Dendritic cell treated with granulocyte-macrophage colony-stimulating factor and Interleukin-4, amounts not matched to agents 40 ng/mL and 50 ng/mL, for 4 days (primary cell): Measurements from ENCODE around the gene FUT4.
"Not testable (repeated sequence)": the region's sequence is repeated elsewhere in the genome, so short reads cannot be mapped to it uniquely, and the experiment has no call there.

Source experiments
- H3K27ac Mint-ChIP-seq: one replicate; pipeline ENCODE4 v1.8.0; 2022; ENCODE audit warnings: mild to moderate bottlenecking, mixed read lengths
- H3K27me3 Mint-ChIP-seq: one replicate; pipeline ENCODE4 v1.8.0; 2022; ENCODE audit warnings: mild to moderate bottlenecking, mixed read lengths
- H3K36me3 Mint-ChIP-seq: one replicate; pipeline ENCODE4 v1.8.0; 2022; ENCODE audit warnings: low read depth, mixed read lengths
- H3K4me1 Mint-ChIP-seq: one replicate; pipeline ENCODE4 v1.8.0; 2022; ENCODE audit warnings: low read depth, mixed read lengths
- H3K4me3 Mint-ChIP-seq: one replicate; pipeline ENCODE4 v1.8.0; 2022; ENCODE audit warnings: mild to moderate bottlenecking, moderate library complexity, mixed read lengths
- H3K9me3 Mint-ChIP-seq: one replicate; pipeline ENCODE4 v1.8.0; 2022; ENCODE audit warnings: mixed read lengths
- intact Hi-C: fragments of 100-400 bp; cut with micrococcal nuclease; formaldehyde crosslinking; loops from one replicate; pipeline ENCODE4 v1.15.0; 2022

FUT4 gene, protein sequence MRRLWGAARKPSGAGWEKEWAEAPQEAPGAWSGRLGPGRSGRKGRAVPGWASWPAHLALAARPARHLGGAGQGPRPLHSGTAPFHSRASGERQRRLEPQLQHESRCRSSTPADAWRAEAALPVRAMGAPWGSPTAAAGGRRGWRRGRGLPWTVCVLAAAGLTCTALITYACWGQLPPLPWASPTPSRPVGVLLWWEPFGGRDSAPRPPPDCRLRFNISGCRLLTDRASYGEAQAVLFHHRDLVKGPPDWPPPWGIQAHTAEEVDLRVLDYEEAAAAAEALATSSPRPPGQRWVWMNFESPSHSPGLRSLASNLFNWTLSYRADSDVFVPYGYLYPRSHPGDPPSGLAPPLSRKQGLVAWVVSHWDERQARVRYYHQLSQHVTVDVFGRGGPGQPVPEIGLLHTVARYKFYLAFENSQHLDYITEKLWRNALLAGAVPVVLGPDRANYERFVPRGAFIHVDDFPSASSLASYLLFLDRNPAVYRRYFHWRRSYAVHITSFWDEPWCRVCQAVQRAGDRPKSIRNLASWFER

DNA sequence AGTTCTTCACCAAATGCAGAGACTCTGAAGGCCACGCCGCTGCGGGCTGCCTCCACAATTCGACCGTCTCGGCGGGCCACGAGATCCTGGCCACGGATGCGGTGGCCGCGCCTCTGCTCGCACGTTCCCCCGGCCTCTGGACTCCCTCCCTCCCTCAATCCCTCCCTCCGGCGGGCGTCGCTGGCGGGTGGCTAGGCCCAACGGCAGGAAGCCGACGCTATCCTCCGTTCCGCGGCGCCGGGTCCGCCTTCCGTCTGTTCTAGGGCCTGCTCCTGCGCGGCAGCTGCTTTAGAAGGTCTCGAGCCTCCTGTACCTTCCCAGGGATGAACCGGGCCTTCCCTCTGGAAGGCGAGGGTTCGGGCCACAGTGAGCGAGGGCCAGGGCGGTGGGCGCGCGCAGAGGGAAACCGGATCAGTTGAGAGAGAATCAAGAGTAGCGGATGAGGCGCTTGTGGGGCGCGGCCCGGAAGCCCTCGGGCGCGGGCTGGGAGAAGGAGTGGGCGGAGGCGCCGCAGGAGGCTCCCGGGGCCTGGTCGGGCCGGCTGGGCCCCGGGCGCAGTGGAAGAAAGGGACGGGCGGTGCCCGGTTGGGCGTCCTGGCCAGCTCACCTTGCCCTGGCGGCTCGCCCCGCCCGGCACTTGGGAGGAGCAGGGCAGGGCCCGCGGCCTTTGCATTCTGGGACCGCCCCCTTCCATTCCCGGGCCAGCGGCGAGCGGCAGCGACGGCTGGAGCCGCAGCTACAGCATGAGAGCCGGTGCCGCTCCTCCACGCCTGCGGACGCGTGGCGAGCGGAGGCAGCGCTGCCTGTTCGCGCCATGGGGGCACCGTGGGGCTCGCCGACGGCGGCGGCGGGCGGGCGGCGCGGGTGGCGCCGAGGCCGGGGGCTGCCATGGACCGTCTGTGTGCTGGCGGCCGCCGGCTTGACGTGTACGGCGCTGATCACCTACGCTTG, at the start of gene FUT4:
Gene FUT4 (plus strand): TSS at position 227 of the 951 bp plus-strand sequence. CDS start 213 bp downstream, at position 440.
- intact Hi-C loops: loop anchor here (5.0 kb wide), 1 partner anchor 1017 kb away; no protein-coding TSS in a partner anchor

DNA sequence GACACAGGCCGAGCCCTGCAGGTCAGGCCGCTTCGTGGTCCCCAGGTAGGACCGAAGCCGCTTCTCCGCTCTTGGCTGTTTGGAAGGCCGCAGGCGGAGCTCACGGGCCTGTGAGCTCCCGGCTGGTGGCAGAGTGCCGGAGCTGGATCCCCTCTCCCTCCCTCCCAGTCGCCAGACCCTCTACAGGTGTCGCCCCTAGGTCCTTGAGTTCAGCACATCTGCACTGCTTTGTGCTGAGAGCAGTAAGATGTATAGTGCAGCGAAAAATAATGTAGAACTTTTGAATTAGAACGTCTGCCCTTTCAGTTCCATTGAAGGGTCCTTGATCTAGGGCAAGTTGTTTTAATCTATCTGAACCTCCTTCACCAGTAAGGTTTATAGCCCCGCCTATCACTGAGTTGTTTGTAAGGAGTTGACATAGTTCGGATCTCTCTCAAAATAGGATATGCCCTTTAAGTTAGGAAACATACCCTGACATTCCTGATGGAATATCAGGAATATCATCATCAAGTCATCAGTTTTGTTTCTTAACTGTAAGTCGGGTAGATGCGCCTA, 49.5 kb upstream of the FUT4 start:
- Mint-ChIP-seq H3K4me1 (peaks cover 23% of the 10 kb centered on the region), H3K27ac (peak overlapping the region; percentile 94), H3K36me3 (peaks cover 50% of the 10 kb centered on the region), H3K9me3 (no peaks in the 10 kb centered on the region), H3K27me3 (no peaks in the 10 kb centered on the region), H3K4me3 (peak overlapping the region; percentile 90)
- intact Hi-C loops: loop anchor here (5.0 to 10.0 kb wide), 3 partner anchors 367 to 752 kb away; partner anchors contain the start of genes C11orf54, CWC15, KDM4D and PANX1

More for the DNA sequence above, at the start of gene FUT4:
- no peaks in the 10 kb centered on the region for H3K9me3 Mint-ChIP-seq
- peaks cover 23% of the 10 kb centered on the region for H3K36me3 Mint-ChIP-seq
- H3K27ac Mint-ChIP-seq: peak within 1 kb of the TSS; percentile 98
- H3K27me3 Mint-ChIP-seq: no peaks in the 10 kb centered on the region
- peak within 1 kb of the TSS; percentile 93 for H3K4me3 Mint-ChIP-seq
- H3K4me1 Mint-ChIP-seq: peaks cover 45% of the 10 kb centered on the region

DNA sequence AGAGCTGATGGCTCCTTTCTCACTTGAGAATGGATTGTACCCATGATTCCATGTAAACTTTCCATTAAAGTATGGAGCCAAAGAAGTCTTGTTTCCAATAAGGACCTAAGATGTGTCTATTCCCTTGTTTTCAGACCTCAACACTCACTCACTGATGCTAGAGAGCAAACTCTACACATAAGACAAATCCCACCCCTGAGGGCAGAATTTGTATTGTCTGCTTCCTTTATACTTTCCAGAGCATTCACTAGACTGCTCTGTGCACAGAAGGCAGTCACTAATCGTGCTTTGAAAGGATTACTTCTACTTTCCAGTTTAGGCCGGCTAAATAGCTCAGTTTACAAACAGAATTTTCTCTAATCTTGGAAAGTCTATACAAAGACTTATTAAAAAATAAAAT, 43.5 kb upstream of the FUT4 start:
- intact Hi-C loops: no loop called here
- no peaks in the 10 kb centered on the region for H3K4me1 Mint-ChIP-seq
- H3K27ac Mint-ChIP-seq: no peak overlapping the region
- no peak overlapping the region for H3K4me3 Mint-ChIP-seq
- H3K27me3 Mint-ChIP-seq: no peaks in the 10 kb centered on the region
- no peaks in the 10 kb centered on the region for H3K9me3 Mint-ChIP-seq
- peaks cover 47% of the 10 kb centered on the region for H3K36me3 Mint-ChIP-seq

DNA sequence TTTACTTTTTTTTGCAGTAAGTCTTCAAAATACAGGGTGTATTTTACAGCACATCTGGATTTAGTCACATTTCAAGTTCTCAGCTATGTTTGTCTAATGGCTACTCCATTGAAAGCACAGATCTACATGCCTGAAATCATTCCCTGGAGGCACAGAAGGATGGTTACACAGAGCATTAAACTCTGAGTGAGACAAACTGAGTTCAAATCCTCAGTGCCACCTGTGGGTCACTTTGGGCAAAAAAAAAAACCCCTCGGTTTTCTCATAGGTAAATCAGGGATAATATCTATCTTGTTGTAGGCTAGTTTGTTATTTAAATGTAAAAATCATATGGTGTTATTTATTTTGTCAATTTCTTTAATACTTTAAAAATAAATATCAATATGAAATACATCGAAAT, 42.2 kb upstream of the FUT4 start:
- no peak overlapping the region for H3K4me3 Mint-ChIP-seq
- peaks cover 44% of the 10 kb centered on the region for H3K36me3 Mint-ChIP-seq
- intact Hi-C loops: no loop called here
- no peak overlapping the region for H3K27ac Mint-ChIP-seq
- H3K4me1 Mint-ChIP-seq: no peaks in the 10 kb centered on the region
- H3K9me3 Mint-ChIP-seq: no peaks in the 10 kb centered on the region
- H3K27me3 Mint-ChIP-seq: no peaks in the 10 kb centered on the region

DNA sequence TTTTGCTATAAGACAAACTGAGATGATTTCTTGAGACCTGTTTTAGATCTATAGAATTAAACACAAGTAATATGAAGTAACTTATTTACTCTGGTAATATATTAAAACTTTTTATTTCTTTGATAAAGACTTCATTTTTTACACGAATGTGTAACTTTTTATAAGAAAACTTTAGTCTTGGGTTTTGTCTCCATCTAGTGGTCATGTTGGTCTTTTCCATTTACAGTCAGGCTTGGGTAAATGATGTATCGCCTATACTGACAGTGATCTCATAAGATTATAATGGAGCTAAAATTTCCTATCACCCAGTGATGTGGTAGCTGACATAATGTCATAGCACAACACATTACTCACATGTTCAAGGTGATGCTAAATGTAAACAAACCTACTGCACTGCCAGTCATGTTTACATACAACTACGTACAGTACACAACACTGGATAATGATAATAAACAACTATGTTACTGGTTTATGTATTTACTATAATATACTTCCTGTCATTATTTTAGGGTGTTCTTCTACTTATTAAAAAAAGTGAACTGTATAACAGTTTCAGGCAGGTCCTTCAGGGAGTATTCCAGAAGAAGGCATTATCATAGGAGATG, 38.9 kb upstream of the FUT4 start:
- intact Hi-C loops: loop anchor here (1.0 to 2.0 kb wide), 2 partner anchors 178 to 321 kb away; no protein-coding TSS in a partner anchor
- Mint-ChIP-seq H3K9me3 (no peaks in the 10 kb centered on the region), H3K27ac (no peak overlapping the region), H3K4me3 (no peak overlapping the region), H3K4me1 (no peaks in the 10 kb centered on the region), H3K36me3 (peaks cover 14% of the 10 kb centered on the region), H3K27me3 (no peaks in the 10 kb centered on the region)

DNA sequence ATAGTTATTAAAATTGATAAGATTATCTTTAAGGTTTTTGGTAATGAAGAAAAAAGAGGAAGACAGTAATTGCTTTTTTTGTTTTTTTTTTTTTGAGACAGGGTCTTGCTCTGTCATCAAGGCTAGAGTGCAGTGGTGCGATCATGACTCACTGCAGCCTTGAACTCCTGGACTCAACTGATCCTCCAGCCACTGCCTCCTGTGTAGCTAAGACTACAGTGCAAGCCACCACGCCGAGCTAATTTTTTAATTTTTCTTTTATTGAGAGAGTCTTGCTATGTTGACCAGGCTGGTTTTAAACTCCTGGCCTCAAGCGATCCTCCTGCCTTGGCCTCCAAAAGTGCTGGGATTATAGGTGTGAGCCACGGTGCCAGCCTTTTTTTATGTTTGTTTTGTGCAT, 37.2 kb upstream of the FUT4 start:
- H3K27me3 Mint-ChIP-seq, H3K4me1 Mint-ChIP-seq, H3K4me3 Mint-ChIP-seq, H3K36me3 Mint-ChIP-seq, H3K27ac Mint-ChIP-seq, H3K9me3 Mint-ChIP-seq, intact Hi-C loops: not testable (repeated sequence)

DNA sequence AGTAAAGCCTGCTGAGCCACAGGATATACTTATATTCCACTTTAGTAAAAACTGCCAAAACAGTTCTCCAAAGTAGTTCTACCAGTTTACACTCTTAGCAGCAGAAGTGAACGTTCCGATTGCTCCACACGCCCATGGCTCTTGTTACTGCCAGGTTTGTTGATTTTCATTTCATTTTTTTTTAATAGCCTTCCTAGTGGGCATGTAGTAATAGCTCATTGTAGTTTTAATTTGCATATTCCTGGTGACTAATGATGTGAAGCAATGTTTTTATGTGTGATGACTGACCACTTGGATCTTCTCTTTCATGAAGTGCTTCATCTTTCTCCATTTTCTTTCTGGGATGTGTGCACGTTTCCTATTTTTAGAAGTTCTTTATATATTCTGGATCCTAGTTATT, 36.2 kb upstream of the FUT4 start:
- Mint-ChIP-seq H3K9me3 (no peaks in the 10 kb centered on the region), H3K4me1 (peaks cover 9% of the 10 kb centered on the region), H3K36me3 (no peaks in the 10 kb centered on the region), H3K27ac (no peak overlapping the region), H3K27me3 (no peaks in the 10 kb centered on the region), H3K4me3 (no peak overlapping the region)
- intact Hi-C loops: no loop called here

DNA sequence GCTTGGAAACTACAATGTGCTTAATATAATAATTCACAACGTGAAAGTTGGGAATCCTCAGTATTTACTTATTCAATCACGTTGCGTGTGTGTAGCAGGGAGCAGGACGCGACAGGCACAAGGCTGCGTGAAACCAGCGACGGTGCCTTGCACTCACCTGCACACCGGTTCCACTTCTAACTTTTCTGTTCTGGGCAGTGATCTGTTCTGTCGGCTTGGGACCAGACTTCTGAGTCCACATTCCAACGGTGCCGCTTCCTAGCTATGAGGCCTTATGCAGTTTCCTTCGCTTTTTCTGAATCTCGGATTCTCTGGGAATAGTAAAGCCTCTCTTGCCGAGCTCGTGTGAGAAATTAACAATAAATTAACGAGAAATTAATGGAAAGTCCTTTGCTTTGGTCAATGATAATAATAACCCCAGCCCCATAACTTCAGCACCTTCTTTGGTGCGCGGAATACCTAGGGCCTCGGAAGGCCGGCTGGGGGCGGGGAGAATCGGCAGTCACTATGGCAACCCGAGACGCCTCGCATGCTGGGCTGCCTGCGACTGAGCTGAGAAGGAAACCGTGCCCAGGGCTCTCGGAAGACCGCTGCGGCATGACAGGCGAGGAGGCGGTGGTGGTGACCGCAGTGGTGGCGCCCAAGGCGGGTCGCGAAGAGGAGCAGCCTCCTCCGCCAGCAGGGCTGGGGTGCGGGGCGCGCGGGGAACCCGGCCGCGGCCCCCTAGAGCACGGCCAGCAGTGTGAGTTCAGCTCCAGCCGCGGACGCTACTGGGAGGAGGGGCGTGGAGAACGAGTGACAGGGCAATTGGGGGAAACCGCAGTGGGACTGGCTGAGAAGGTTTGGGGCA, 31.6 kb upstream of the FUT4 start, which contains the start of gene C11orf97:
Gene C11orf97 (plus strand): TSS at position 530 of the 850 bp plus-strand sequence. CDS start 68 bp downstream, at position 598.
- Mint-ChIP-seq H3K9me3 (no peaks in the 10 kb centered on the region), H3K36me3 (no peaks in the 10 kb centered on the region), H3K4me1 (peaks cover 12% of the 10 kb centered on the region), H3K27ac (peak within 1 kb of the TSS; percentile 50), H3K4me3 (peak within 1 kb of the TSS; percentile 91), H3K27me3 (no peaks in the 10 kb centered on the region)
- intact Hi-C loops: no loop called here

DNA sequence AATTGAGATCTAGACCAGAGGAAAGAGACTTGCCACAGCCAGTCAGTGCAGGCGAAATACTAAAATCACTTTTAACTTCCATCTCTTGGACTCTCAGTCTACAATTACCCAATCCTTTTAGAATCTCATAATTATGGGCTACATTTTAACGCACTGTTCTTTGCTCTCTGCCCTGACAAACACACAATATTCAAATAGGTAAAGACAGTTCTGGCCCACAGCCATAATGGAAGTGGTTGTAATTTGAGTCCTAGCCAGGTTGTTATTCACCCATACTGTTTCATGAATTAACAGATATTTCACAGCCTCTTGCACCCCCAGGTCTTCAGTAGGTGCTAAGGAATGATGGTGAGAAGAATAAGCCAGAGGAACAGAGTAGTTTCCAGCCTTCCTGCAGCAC, 30.6 kb upstream of the FUT4 start:
- intact Hi-C loops: no loop called here
- Mint-ChIP-seq H3K27ac (no peak overlapping the region), H3K4me3 (no peak overlapping the region), H3K4me1 (peaks cover 12% of the 10 kb centered on the region), H3K9me3 (no peaks in the 10 kb centered on the region), H3K27me3 (no peaks in the 10 kb centered on the region), H3K36me3 (no peaks in the 10 kb centered on the region)

DNA sequence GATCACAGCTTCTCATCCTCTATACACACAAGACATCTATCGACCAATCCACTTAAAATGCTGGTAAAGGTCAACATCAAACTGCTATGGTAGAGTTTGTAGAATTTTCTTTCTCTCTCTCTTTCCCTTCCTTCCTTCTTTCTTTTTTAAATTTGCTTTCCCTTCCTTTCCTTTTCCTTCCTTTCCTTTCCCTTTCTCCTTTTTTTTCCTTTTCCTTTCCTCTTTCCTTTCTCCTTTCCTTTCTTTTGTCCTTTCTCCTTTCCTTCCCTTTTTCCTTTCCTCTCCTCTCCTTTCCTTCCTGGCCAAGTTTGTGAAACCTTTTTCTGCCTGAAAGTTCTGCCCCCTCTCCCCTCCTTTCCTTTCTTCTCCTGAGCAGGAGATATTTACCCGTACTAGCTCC, 28.3 kb upstream of the FUT4 start:
- H3K27me3 Mint-ChIP-seq: no peaks in the 10 kb centered on the region
- H3K36me3 Mint-ChIP-seq: no peaks in the 10 kb centered on the region

DNA sequence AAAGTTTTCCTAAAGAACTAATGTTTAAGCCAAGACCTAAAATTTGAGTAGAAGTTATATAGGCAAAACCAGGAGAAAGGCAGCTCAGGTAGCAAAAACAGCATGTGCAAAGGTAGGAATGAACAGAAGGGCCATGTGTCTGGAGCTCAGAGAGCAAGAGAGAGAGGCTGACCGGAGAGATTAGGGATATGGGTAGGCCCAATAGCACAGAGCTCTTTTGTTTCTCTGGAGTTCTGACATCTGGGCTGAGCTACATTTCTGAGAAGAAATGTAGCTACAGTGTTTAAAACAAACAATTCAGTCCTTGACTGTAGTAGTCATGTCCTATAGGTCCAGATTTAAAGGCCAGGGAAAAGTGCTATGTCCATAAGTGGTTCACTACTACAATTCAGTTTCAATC, 27.0 kb upstream of the FUT4 start:
- Mint-ChIP-seq H3K4me1 (peaks cover 11% of the 10 kb centered on the region), H3K27me3 (no peaks in the 10 kb centered on the region), H3K27ac (no peak overlapping the region), H3K9me3 (no peaks in the 10 kb centered on the region), H3K36me3 (no peaks in the 10 kb centered on the region), H3K4me3 (no peak overlapping the region)
- intact Hi-C loops: no loop called here

More for the DNA sequence above, 28.3 kb upstream of the FUT4 start:
- Mint-ChIP-seq H3K4me1 (peaks cover 12% of the 10 kb centered on the region), H3K9me3 (no peaks in the 10 kb centered on the region), H3K27ac (no peak overlapping the region), H3K4me3 (no peak overlapping the region)
- intact Hi-C loops: no loop called here

DNA sequence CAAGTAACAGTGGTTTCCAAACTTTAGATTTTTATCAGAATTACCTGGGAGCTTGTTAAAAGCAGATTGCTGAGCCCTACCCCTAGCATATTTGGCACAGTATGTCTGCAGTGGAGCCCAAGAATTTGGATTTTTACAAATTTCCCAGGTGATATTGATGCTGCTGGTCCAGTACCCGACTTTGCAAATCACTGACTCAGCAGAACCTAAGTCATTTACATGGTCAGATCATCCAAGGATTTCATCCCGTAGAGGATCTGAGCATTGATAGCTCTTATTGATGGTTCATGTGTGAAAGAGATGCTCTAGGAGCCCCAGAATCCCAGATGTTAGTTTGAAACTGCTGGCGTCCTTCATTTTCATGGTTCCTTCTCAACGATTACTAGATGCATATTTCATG, 25.4 kb upstream of the FUT4 start:
- H3K4me1 Mint-ChIP-seq: no peaks in the 10 kb centered on the region

More for the DNA sequence above, 25.4 kb upstream of the FUT4 start:
- Mint-ChIP-seq H3K27ac (no peak overlapping the region), H3K4me3 (no peak overlapping the region), H3K27me3 (no peaks in the 10 kb centered on the region), H3K36me3 (no peaks in the 10 kb centered on the region), H3K9me3 (no peaks in the 10 kb centered on the region)
- intact Hi-C loops: loop anchor here (2.0 kb wide), 1 partner anchor 81 kb away; no protein-coding TSS in a partner anchor
